GM19468 (cell line): Measurements from ENCODE around the gene BTBD16.

ENCODE experiments used
- ATAC-seq: cut with Tn5 transposase; IDR thresholded peaks from one replicate; pipeline ENCODE4 v1.9.1; 2021; ENCODE audit warnings: mild to moderate bottlenecking, moderate library complexity, moderate number of reproducible peaks; ENCODE audit not compliant: unreplicated experiment; ENCODE audit errors: extremely low read depth

BTBD16 gene

DNA sequence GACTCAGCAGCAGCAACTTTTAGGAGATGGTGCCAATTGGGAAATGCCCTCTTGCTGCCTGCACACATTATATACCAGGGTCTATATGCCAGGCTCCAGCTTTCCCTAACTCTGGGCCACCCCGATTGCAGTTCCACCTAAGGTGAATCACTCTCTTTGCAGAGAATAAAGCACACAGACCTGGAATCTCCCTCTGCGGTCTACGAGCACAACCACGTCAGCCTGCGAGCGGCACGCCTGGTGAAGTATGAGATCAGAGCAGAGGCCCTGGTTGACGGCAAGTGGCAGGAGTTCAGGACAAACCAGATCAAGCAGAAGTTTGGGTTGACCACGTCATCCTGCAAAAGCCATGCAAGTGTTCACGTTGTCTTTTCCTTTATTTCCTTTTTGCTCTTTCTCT is 65.2 kb downstream of the BTBD16 start:
- ATAC-seq: no peak

DNA sequence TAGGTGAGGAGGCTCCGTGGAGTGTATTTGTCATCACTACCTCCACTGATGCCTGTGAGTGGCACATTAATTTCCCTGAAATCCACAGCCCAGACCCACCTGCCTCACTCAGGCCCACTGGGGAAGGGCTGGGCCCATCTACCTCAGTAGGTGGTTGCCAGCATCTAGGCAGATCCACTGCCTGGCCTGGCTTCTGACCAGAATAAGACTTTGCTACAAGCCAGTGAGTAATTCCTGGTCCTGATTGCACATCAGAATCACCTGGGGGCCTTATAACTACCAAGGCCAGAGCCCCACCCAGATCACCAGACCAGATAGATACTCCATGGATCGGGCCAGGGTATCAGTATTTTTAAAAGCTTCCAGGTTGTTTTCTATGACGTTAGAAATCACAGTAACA is 65.9 kb downstream of the BTBD16 start:
- ATAC-seq: no peak

DNA sequence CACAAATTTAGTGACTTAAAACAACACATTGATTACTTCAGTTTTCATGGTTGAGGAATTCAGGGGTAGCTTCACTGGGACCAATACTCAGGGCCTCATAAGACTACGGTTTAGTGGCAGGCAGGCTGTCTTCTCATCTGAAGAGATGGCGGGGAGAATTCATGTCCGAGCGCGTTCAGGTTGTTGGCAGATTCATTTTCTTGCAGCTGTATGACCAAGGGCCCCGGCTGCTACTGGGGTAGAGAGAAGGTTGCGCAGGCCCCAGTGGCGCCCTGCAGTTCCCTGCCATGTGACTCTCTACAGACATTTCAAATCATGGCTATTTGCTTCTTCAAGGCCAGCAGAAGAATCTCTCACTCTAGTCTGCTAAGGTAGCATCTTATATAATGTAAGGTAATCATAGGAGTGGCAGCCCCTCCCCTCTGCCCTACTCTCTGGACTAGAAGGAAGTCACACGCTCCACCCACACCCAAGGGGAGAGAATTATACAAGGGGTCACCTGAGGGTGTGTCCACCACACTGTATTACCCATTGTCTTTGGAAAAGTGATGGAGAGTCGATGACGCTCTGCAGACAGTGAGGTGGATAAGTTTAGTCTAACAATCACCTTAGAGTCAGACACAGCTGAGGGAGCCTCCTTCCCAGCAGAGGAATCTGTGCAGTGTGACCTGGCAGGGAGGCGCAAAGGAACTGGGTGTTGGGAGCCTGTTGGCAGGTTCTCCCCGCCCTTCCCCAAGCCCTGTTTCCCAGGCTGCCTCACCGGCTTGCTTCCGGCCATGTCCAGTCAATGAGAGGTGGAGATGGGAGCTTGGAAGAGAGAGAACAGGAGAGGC is 67.7 kb downstream of the BTBD16 start:
- no peak for ATAC-seq

DNA sequence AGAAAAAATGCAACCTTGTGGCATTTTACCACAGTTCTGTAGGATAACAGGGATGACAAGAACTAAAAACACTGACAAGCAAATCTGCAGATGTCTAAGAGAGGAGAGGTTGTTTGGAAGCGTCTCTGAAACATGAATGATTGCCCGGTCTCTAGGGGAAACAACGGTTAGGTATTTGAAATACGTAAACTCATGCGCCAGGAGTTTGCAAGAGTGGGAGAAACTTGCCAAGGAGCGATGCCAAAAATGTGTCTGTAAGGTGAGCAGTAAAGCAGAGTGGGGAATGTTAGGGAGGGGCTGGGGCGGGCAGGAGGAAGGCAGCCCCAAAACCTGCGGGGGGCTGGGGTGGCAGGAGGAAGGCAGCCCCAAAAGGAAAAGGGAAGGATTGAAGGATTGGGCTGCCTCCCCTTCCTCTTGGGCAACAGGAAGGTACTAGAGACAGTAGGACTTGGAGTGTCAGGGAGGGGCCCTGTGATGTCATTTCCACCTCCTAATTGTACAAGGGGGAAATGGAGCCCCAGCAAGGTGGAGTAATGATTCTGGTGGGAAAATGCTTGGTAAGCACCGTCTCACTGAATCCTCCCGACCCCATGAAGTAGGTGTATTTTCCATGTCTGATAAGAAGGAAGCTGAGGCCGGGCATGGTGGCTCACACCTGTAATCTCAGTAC is 70.2 kb downstream of the BTBD16 start:
- ATAC-seq: no peak

DNA sequence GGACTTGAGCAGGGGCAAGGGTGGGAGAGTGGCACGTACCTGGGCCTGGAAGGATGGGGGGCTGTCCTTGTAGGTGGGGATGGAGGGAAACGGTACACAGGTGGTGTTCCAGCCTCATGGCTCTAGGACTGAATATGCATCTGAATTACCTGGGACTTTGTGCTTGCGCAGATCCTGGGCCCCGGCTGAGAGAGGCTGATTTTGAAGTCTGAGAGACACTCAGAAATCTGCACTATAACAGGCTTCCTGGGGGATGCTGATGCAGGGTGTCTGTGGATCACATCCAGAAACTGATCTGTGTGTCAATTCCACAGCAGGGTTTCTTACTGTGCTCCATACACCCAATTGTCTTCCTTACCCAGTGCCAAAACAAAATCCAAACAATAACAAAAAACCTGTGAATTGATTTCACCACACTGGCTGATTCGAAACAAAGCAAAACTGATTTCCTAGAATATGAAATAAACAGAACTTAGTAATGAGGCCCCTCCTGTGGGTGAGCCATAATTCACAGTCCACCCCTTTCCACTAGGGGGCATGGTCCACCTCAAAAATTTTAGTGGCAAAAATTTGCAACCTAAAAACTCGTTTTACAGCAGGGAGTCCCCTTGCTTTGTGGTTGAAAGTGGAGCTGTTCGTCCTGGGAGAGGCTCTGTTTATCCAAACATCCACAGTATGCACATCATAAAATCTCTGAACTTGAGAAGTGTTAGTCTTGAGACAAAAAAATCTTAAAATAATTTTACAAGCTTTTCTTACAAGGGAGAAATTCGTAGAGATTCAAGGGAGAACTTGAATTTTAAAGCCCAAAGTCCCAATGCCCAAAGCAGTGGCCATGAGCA is 71.4 kb downstream of the BTBD16 start:
- no peak for ATAC-seq

DNA sequence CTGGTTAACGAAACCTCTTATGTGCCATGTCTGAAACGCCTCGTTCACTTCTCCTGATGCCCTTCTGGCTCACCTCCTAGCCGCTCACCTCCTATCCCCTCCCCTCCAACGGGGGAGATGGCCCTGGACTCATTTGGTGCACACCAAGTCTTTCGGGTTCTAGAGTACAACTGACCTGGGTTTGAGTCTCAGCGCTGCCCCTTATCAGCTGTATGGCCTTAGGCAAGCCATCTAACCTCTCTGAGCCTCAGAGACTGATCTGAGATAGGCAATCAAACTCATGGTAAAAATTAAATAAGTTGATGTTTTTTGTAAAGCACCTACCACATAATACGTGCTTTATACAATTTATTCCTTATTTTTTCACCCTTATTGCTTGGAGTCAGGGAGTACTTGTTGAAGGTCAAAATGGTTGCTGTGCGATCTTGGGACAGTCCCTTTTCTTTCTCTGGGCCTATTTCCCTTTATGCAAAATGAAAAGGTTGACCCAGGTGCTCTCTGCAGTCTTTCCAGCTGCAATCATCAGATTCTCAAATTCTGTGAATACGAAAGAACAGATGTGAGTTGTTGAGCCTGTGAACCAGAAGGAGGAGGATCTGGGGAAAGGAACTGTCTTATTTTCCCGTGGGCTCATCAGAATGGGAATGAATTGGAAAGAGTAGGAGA is 72.2 kb downstream of the BTBD16 start:
- no peak for ATAC-seq

DNA sequence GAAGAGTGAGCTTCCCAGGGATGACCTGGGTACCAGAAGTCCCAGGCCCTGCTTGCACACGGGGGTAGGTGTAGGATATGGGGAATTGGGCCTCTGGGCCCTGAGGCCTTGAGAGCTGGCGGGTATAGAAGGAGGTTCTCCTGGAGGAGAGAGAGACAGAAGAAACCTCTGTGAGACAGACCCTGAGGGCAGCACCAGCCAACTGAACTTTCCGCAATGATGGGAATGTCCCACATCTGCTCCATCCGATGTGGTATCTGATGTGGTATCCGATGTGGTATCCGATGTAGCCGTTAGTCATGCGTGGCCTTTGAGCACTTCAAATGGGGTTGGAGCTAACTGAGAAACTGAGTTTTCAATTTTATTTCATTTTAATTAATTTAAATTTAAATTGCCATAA is 72.8 kb downstream of the BTBD16 start:
- no peak for ATAC-seq

DNA sequence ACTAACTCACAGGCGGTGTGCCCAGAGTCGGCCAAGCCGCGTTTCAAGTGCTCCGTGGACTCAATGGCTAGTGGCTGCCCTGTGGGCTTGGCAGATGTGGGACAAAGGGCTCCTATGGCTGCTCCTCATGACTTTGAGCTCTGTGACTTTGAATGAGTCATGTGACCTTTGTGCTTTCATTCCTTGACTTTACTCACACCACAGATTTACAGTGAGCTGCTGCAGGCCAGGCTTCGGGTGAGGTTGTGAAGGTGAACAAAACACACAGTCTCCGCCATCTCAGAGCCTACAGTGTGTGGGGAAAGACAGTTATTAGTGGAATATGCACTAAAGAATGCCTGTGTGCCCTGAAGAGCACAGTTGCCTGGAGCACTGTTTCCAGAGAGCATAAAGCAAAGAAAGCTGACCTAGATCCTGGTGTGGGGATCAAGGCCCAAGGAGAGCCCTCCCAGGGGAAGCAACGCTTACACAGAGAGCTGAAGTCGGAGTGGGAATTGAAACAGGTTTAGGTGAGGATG is 73.7 kb downstream of the BTBD16 start:
- ATAC-seq: no peak

DNA sequence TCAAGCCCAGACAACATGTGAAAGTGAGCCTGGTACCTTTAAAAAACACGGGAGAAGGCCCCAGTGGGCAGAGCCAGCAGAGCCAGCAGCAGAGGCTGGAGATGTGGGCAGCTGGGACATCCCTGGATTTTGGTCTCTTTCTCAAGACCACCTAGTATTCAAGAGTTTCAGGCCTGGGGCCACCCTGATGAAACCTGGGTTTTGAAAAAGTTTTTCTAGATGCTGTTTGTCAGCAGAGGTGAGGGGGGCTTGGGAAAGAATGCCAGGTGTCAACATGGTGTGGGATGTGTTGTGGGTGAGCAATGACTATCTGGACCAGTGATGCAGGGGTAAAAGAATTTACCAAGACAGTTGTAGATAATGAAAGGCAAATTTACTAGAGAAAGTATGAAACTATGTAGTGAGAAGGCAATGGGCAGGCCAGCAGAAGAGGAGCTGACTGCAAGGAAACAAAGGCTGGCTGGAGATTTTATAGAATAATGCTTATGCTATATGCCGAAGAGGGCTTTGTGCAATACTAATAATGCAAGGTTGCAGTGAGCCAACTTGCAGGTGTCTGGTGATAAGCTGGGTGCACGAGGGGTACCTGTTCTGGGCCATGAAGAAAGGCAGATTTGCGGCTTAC is 75.3 kb downstream of the BTBD16 start:
- no peak for ATAC-seq

DNA sequence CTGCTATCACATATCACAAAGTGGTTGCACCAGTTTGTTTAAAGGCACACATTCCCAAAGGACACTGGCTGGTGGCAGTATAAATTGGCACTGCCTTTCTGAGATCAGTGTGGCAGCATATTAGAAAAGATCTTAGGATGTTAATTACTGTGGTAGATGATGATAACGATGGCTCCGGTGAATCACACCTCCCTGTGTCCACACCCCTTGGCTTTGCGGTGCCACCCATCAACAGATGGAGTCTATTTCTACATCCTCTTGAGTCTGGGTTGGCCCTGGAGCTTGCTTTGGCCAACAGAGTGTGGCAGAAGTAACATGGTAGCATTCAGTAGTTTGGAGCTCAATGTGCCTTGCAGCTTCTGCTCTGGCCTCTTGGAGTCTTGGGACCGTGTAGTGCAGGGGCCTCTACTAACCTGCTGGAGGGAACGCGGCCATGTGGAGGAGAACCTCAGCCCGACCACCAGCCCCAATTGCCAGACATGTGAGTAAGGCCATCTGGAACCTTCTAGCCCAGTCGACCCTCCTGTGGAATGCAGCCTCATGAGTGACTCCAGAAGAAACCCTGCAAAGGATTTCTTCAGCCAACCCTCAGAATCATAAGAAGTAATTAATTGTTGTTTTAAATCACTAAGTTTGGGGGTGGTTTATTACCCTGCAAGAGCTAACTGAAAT is 76.2 kb downstream of the BTBD16 start:
- ATAC-seq: no peak

DNA sequence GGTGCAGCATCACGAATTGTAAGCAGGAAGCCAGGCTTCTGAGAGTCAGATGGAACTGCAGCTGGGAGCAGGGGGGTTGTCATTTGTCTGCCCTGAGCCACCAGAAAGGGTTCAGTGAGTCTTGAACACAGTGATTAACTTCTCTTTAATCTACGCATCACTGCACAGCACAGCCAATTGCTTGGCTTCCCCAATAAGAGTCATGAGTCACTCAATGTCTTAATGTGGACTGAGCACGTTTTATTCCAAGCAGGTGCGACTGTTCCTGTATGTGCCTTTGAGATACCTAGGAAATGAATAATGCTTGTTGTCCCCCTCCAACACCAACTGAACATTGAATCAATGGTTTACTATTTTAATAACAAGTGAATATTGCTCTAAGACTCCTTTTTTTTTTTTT is 77.4 kb downstream of the BTBD16 start:
- no peak for ATAC-seq

DNA sequence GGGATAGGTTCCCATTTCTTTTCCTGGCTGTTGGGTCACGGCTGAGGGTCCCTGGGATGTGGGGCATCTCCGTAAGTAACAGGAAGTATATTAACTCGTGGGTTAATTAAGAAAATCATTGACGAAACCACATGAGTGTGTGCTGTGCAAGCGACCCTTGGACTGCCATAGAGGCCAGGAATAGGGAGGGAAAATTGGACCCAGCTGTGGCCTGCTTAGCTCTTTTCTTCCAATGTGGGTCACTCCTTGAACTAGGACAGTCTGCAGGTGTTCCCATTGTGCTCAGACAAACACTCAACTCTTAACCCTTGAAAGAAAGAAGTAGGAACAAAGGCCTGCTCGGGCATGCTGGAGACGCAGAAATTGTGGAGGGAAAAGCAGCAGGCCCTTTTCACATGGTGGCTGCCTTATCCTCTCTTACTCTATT is 77.9 kb downstream of the BTBD16 start:
- ATAC-seq: no peak

DNA sequence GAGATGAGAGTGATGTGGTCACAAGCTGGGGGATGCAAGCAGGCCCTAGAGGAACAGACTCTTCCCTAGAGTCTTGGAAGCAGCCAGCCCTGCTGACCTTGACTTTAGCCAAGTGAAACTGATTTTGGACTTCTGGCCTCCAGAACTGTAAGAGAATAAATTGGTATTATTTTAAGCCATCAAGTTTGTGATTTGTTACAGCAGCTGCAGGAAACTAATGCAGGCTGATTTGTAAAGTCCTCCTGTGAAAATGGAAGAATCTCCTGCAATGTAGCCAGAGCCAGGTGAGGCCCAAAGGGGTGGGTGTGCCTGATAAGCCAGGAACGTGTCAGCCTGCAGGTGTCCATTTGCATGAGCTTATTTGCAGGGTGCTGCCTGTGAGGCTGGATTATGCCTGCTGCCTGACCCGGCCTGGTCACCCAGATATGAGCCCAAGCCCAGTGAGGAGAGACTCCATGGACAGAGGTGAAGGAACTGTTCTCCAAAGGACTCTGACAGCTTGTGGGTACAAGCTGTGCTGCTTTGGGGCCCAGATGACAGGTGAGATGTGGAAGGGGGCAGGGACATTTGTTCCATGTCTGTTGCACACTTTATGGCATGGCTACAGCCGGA is 78.8 kb downstream of the BTBD16 start:
- no peak for ATAC-seq

DNA sequence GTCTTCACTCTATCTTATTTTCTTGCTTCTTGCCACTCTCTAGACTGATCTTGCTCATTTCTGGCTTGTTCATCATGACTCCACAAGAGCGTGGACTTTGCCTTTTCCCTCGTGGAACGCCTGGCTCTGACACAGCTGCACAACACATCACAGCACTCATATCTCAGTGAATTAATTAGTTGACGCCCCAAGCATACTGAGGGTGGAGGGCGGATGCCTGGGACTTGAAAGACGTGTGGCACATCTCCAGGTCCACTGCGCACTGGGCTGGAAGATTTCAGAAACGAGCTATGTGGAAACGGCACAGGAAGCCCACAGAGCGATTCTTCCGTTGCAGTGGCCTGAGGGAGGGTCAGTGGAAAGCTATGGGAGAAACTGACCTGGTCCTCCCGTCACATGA is 79.8 kb downstream of the BTBD16 start:
- no peak for ATAC-seq

DNA sequence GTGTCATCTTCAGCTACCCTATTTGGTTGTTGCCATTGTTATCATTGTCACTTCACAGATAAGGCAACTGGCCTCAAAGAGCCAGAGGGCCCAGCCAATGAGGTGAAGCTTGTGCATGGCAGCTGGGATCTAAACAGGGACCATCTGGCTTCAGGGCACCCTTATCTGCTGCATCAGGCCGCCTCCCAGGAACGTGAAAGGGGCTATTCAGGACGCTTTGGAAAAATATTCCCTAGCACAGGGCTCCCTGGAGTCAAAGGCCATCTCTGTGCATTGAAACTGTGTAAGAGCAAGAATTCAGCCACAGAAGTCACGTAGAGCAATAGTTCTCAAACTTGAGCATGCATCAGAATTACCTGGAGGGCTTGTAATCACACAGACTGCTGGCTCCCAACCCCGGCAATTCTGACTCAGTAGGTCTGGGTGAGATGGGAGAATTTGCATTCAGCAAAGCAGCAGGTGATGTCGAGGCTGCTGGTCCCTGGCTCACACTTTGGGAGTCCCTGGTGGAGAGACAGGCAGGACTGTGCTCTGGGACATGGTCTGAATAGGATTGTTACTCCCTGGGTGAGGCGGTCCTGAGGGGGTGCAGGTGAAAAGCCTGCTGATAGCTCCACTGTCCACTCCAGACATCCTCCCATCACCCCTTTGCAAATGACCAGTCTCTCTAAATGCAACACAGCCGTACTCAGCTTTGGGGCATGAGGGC is 81.9 kb downstream of the BTBD16 start:
- no peak for ATAC-seq

DNA sequence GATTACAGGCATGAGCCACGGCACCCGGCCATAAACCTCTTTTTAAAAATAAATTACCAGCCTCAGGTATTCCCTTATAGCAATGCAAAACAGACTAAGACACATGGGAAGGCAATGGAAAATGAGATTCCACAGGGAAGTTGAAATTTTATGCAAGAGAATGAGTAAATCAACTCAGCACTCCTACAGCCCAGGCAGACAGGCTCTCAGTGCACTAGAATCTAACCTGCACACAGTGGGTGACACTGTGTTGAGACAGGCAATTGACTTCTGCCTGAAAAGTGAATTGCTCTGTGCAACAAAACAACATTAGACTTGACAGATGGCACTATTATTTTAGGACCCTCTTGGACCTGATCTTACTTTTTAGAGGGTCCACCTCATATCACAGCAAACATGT is 83.3 kb downstream of the BTBD16 start:
- no peak for ATAC-seq

DNA sequence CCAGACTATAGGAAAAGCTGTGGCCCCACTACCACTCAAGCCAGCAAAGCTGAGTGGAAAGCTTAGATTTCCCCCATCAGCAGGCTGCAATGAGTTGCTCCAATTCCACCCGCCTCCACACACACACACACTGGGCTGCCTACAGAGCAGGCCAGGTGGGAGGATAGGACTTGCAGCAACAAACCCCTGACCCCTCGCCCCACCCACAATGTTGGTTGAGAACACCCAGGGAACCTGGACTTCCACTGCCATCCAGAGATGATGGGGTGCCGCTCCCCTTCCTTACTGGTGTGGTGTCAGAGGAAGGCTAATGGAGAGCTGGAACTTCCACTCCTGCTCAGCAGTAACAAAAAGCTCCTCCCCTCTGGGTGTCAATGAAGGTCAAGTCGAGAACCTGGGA is 86.6 kb downstream of the BTBD16 start:
- ATAC-seq: no peak

DNA sequence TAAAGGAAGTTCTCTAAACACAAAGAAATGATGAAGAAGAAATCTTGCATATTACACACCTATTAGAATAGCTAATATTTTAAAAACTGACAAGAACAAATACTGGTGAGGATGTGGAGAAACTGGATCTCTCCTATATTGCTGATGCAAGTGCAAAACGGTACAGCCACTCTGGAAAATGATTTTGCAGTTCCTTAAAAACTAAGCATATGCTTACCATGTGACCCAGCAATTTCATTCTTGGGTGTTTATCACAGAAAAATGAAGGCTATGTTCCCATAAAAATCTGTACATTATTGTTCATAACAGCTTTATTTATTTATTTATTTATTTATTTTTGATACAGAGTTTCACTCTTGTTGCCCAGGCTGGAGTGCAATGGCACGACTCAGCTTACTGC is 88.5 kb downstream of the BTBD16 start:
- ATAC-seq: no peak
